Keratinocyte (primary cell): ENCODE data around the gene GALNT7. TPM values are rescaled to one million over a fixed set of nuclear protein-coding genes. Genes with fewer than 3 reads are reported as not detected.
A peak's percentile ranks its signal among the peaks of the same experiment; 100 is the strongest.

ENCODE experiments used
- DNase-seq: peaks from one replicate; pipeline ENCODE4 v3.0.0-alpha.2; 2011; ENCODE audit warnings: low read depth, missing footprints, low spot score
- FAIRE-seq: peaks from 2 replicates; lab custom pipeline; 2011; peaks lifted over from hg19 to GRCh38; lab: Jason Lieb, UNC
- H2AFZ ChIP-seq: 2 replicates; pipeline ENCODE4 v1.6.0; 2012; ENCODE audit warnings: low read length, control low read depth, inconsistent platforms; ENCODE audit not compliant: control insufficient read depth
- H3K27ac ChIP-seq: 2 replicates; pipeline ENCODE4 v1.5.1; 2011; ENCODE audit warnings: low read length; ENCODE audit not compliant: control insufficient read depth, insufficient read depth
- H3K27me3 ChIP-seq: 3 replicates; pipeline ENCODE4 v1.6.0; 2011; ENCODE audit warnings: low read length; ENCODE audit not compliant: control insufficient read depth, insufficient read depth; ENCODE audit errors: extremely low read depth
- H3K36me3 ChIP-seq, 2 experiments: 2 replicates in 1 of 2; 3 replicates in 1 of 2; pipeline ENCODE4 v1.5.1; 2011; ENCODE audit warnings: low read length in 2 of 2, mild to moderate bottlenecking in 1 of 2; ENCODE audit not compliant: control insufficient read depth in 2 of 2, insufficient read depth in 2 of 2; ENCODE audit errors: extremely low read depth in 1 of 2
- H3K4me1 ChIP-seq: 3 replicates; pipeline ENCODE4 v1.5.1; 2011; ENCODE audit warnings: low read length; ENCODE audit not compliant: control insufficient read depth, insufficient read depth; ENCODE audit errors: extremely low read depth
- H3K4me2 ChIP-seq: 3 replicates; pipeline ENCODE4 v1.6.0; 2011; ENCODE audit warnings: low read depth, low read length; ENCODE audit not compliant: control insufficient read depth, insufficient read depth; ENCODE audit errors: extremely low read depth
- H3K4me3 ChIP-seq, 3 experiments: fragments of 200-600 bp in 1 of 3; sonication (generic) in 1 of 3; 2 replicates in 2 of 3; 3 replicates in 1 of 3; pipeline ENCODE4 v1.5.1; 2011 to 2016; ENCODE audit warnings: low read length in 3 of 3, mild to moderate bottlenecking in 3 of 3, control low read depth in 2 of 3, inconsistent platforms in 1 of 3, low read depth in 1 of 3, mixed read lengths in 1 of 3, mixed run types in 1 of 3, moderate library complexity in 1 of 3; ENCODE audit not compliant: control insufficient read depth in 2 of 3, insufficient read depth in 2 of 3; ENCODE audit errors: extremely low read depth in 1 of 3
- H3K79me2 ChIP-seq: 2 replicates; pipeline ENCODE4 v1.6.0; 2012; ENCODE audit warnings: low read length; ENCODE audit not compliant: control insufficient read depth, insufficient read depth
- H3K9ac ChIP-seq: 3 replicates; pipeline ENCODE4 v1.6.0; 2011; ENCODE audit warnings: low read length; ENCODE audit not compliant: control insufficient read depth, insufficient read depth; ENCODE audit errors: extremely low read depth
- H3K9me1 ChIP-seq: 3 replicates; pipeline ENCODE4 v1.6.0; 2011; ENCODE audit warnings: low read length; ENCODE audit not compliant: control insufficient read depth, insufficient read depth; ENCODE audit errors: extremely low read depth
- H3K9me3 ChIP-seq: 2 replicates; pipeline ENCODE4 v1.5.1; 2012; ENCODE audit warnings: low read depth, low read length; ENCODE audit not compliant: control insufficient read depth
- H4K20me1 ChIP-seq: 3 replicates; pipeline ENCODE4 v1.6.0; 2011; ENCODE audit warnings: low read length; ENCODE audit not compliant: control insufficient read depth, insufficient read depth; ENCODE audit errors: extremely low read depth
- EZH2 ChIP-seq: IDR thresholded peaks from one replicate; pipeline ENCODE4 v1.6.1; 2012; ENCODE audit warnings: inconsistent platforms, mild to moderate bottlenecking, low read length, moderate library complexity
- dilution Hi-C: fragments of 300-500 bp; cut with MboI; formaldehyde crosslinking; loops from one replicate; pipeline ENCODE4 v1.7.0; 2020; ENCODE audit warnings: low sequenced_read_pairs; ENCODE audit not compliant: extremely low pct_ligation_motif_present
- polyA plus RNA-seq, 5 experiments: library from polyadenylated mRNA; depleted of rRNA in 3 of 5; stranded (reverse) in 3 of 5; stranded (forward) in 1 of 5; unstranded in 1 of 5; fragments of >200 nt; gene quantifications; 1 replicate in 1 of 5; 2 replicates in 3 of 5; 3 replicates in 1 of 5; pipeline versions ENCODE4 v1.2.1 to v1.2.3, GENCODE V29; 2011 to 2012; ENCODE audit warnings: missing spikeins in 2 of 5, low read depth in 1 of 5, low replicate concordance in 1 of 5
- TF ChIP-seq, protein P1 (sequence below), 3 experiments: IDR thresholded peaks in 1 of 3; conservative IDR thresholded peaks in 1 of 3; optimal IDR thresholded peaks in 1 of 3; 2 replicates in 2 of 3; 3 replicates in 1 of 3; pipeline versions ENCODE3 to v1.5.1; 2011; ENCODE audit warnings: low read length in 3 of 3, mild to moderate bottlenecking in 3 of 3, moderate library complexity in 2 of 3, control low read depth in 1 of 3, inconsistent platforms in 1 of 3; ENCODE audit not compliant: insufficient read depth in 2 of 3; ENCODE audit errors: extremely low read depth in 1 of 3

GALNT7 gene
- polyA plus RNA-seq, 1 donor (not counting 4 experiments of a cell fraction or from before 2014, with no cell fraction given) = 28.8 TPM

DNA sequence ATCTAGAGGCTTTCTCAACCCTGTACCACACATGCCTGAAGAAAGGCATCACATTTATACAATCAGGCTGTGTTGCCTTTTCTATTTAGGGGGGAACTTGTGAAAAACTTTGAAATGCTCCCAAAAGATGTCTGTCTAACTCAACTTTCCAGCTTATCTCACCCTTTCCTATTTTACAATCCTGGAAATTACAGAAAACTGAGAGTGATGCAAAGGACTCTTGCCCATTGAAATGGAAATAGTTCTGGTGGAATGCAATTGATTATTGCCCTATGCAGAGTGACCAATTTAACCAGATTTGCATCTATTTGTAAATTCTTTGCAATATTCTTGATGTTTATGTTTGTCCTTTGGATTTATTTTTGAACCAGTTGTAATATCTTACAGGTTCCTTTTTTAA is 77.3 kb downstream of the GALNT7 start:
- H3K4me3 ChIP-seq = no peak overlapping the region
- DNase-seq = no peak
- H3K79me2 ChIP-seq = peaks cover 4% of the 10 kb centered on the region
- H3K27ac ChIP-seq = no peak overlapping the region
- no peak overlapping the region for H3K4me2 ChIP-seq
- no peaks in the 10 kb centered on the region for H3K27me3 ChIP-seq
- H3K9ac ChIP-seq = no peak overlapping the region
- H2AFZ ChIP-seq = no peak overlapping the region
- H3K36me3 ChIP-seq = no peaks in the 10 kb centered on the region
- H3K9me1 ChIP-seq = no peaks in the 10 kb centered on the region
- H3K9me3 ChIP-seq = no peaks in the 10 kb centered on the region
- dilution Hi-C loops = no loop called here
- TF ChIP-seq, protein P1, sequence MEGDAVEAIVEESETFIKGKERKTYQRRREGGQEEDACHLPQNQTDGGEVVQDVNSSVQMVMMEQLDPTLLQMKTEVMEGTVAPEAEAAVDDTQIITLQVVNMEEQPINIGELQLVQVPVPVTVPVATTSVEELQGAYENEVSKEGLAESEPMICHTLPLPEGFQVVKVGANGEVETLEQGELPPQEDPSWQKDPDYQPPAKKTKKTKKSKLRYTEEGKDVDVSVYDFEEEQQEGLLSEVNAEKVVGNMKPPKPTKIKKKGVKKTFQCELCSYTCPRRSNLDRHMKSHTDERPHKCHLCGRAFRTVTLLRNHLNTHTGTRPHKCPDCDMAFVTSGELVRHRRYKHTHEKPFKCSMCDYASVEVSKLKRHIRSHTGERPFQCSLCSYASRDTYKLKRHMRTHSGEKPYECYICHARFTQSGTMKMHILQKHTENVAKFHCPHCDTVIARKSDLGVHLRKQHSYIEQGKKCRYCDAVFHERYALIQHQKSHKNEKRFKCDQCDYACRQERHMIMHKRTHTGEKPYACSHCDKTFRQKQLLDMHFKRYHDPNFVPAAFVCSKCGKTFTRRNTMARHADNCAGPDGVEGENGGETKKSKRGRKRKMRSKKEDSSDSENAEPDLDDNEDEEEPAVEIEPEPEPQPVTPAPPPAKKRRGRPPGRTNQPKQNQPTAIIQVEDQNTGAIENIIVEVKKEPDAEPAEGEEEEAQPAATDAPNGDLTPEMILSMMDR (optimal IDR thresholded peaks at IDR 0.05 in 1 of 3, IDR thresholded peaks at IDR 0.05 in 1 of 3, conservative IDR thresholded peaks at IDR 0.05 in 1 of 3; ENCODE audit: extremely low read depth in 1 of 3, insufficient read depth in 2 of 3, low read length in 3 of 3) = no peak
- no peak for TF ChIP-seq EZH2
- peaks cover 15% of the 10 kb centered on the region for H3K4me1 ChIP-seq
- no peaks in the 10 kb centered on the region for H4K20me1 ChIP-seq
- no peak for FAIRE-seq

DNA sequence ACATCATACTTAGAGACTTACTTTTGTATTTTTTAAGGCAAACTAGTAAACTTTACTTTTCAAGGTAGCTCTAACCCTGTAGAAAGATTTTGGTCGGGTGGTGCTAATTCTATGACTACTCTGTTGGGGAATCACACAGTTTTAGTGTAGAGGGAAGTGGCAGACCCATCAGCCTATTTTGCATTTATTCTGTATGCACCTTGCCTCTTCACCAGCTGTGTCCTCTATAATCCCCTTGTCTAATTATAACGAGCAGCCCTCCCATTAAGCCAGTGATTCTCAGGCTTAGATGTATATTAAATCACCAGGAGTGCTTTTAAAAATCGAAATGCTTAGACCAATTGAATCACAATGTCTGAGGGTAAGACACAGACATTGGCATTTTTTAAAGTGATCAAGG is 78.1 kb downstream of the GALNT7 start:
- FAIRE-seq (peak; percentile 5), DNase-seq (no peak)
- dilution Hi-C loops = no loop called here
- H3K36me3 ChIP-seq = no peaks in the 10 kb centered on the region
- no peak for TF ChIP-seq EZH2
- TF ChIP-seq, protein P1 (optimal IDR thresholded peaks at IDR 0.05 in 1 of 3, IDR thresholded peaks at IDR 0.05 in 1 of 3, conservative IDR thresholded peaks at IDR 0.05 in 1 of 3; ENCODE audit: extremely low read depth in 1 of 3, insufficient read depth in 2 of 3, low read length in 3 of 3) = no peak
- no peaks in the 10 kb centered on the region for H3K9me1 ChIP-seq
- no peak overlapping the region for H3K4me2 ChIP-seq
- peaks cover 4% of the 10 kb centered on the region for H3K79me2 ChIP-seq
- no peak overlapping the region for H3K27ac ChIP-seq
- no peaks in the 10 kb centered on the region for H3K9me3 ChIP-seq
- H3K4me3 ChIP-seq = no peak overlapping the region
- H4K20me1 ChIP-seq = no peaks in the 10 kb centered on the region
- no peaks in the 10 kb centered on the region for H3K27me3 ChIP-seq
- no peak overlapping the region for H3K9ac ChIP-seq
- H2AFZ ChIP-seq = no peak overlapping the region
- peaks cover 15% of the 10 kb centered on the region for H3K4me1 ChIP-seq
